ENCODE results near the gene CCBE1.

DNA sequence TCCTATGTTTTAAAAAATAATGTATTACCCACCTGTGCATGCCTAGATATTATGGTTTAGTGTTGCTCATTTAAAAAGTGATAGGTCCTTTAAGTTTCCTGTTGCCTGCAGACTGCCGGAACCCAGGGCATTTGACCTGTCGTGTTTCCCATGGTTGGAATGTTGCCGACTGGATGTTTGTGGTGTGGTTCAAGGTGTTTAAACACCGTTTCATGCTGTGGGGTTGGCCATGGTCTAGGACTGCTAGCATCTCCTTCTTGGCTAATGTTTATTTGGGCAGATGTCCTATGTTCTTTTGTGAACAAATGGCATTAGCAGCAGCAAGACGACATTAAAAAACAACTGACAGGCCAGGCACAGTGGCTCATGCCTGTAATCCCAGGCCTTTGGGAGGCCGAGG, 245.3 kb downstream of the CCBE1 start:
- TF ChIP-seq YY1 (IDR thresholded peaks at IDR 0.05; ENCODE audit: low read depth) = no peak
- no peak for TF ChIP-seq REST (IDR thresholded peaks at IDR 0.05; ENCODE audit: low read depth)
- TF ChIP-seq EP300 (IDR thresholded peaks at IDR 0.05; ENCODE audit: borderline replicate concordance) = no peak
- no peak for TF ChIP-seq TEAD4 (IDR thresholded peaks at IDR 0.05)
- no peak for TF ChIP-seq NFIC (IDR thresholded peaks at IDR 0.05)
- TF ChIP-seq, protein P1, sequence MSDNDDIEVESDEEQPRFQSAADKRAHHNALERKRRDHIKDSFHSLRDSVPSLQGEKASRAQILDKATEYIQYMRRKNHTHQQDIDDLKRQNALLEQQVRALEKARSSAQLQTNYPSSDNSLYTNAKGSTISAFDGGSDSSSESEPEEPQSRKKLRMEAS (IDR thresholded peaks at IDR 0.05) = no peak
- no peak for TF ChIP-seq TAF1 (IDR thresholded peaks at IDR 0.05; ENCODE audit: low read depth)
- TF ChIP-seq RAD21 (IDR thresholded peaks at IDR 0.05; ENCODE audit: low read depth) = no peak
- no peak for TF ChIP-seq CREB1 (IDR thresholded peaks at IDR 0.05; ENCODE audit: low read depth)
- TF ChIP-seq ZBTB7A (IDR thresholded peaks at IDR 0.05; ENCODE audit: low read depth) = no peak
- no peak for TF ChIP-seq FOXM1 (IDR thresholded peaks at IDR 0.05; ENCODE audit: borderline replicate concordance, low read depth)
- no peak for TF ChIP-seq USF1 (IDR thresholded peaks at IDR 0.05)
- TF ChIP-seq EGR1 (IDR thresholded peaks at IDR 0.05) = no peak
- no peak for TF ChIP-seq CEBPB (IDR thresholded peaks at IDR 0.05)

All from Ishikawa (cell line).